GM19351 (cell line): ENCODE data around the gene HSPA6.
"Not testable (repeated sequence)": the region's sequence is repeated elsewhere in the genome, so short reads cannot be mapped to it uniquely, and the experiment has no call there.

Experiments used
- ATAC-seq: cut with Tn5 transposase; IDR thresholded peaks from one replicate; pipeline ENCODE4 v1.9.1; 2021; ENCODE audit warnings: mild to moderate bottlenecking, moderate library complexity; ENCODE audit not compliant: unreplicated experiment

The HSPA6 gene

DNA sequence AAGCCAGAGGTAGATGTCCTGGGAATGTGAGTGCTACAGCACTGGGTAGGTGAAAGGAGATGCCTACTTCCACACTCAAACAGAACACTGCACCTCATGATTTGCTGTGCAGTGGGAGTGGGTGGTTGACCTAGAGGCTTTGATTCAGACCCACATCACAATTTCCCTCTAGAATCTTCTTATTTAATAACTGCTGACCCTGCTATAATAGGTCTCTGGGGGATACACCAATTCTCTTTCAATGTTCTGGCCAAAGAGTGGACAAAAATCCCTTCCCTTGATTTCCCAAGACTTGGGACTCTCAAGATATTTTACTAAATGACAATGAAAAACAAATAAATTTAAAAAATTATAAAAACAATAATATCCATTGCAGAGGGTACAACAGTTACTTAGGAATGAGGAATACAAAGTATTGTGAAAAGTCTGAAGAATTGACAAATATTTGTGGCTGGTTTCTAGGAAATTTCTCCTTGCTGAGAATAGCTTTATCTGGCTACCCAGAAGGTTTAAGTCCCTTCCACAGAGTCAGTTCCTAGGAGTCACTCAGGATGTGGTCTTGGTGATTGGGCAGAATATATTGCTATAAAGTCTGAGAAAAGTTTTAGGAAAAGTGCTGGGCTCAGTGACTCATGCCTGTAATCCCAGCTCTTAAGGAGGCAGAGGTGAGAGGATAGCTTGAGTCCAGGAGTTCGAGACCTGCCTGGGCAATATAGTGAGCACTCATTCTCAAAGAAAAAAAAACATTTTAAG is 21.5 kb upstream of the HSPA6 start:
- no peak for ATAC-seq

DNA sequence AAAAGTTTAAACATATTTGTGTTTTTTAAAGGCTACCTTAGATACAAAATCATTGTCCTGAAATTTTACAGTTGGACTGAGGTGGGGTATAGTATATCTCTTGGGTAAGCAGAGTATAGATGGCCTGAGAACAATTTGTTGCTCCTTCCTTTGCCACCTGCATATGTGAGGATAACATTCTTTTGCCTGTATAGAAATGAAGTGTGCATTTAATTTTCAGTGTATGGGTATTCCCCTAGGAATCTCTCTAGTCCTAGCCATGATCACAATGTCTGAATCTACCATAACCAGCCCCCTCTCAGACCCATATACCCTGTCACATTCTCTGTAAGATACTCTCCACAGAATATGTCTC is 21.0 kb upstream of the HSPA6 start:
- ATAC-seq = no peak

DNA sequence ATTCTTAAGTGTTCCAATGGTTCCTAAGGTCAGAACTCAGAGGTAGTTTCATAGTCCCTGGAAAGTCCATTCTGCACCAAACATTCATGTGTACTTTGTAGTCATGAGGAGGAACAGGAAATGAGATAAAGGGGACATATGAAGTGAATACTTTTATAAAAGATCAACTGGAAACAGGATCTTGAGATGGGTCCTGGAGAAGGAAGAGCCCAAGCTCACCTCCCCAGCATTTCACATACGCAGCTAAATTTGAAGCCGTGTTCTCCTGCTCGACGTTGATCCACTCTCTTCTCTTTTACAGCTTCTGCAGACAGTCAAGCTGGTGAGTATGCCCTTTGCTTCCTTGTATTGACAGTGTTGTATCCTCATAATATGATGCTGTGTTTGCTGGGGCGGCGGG is 18.7 kb upstream of the HSPA6 start:
- ATAC-seq = no peak

DNA sequence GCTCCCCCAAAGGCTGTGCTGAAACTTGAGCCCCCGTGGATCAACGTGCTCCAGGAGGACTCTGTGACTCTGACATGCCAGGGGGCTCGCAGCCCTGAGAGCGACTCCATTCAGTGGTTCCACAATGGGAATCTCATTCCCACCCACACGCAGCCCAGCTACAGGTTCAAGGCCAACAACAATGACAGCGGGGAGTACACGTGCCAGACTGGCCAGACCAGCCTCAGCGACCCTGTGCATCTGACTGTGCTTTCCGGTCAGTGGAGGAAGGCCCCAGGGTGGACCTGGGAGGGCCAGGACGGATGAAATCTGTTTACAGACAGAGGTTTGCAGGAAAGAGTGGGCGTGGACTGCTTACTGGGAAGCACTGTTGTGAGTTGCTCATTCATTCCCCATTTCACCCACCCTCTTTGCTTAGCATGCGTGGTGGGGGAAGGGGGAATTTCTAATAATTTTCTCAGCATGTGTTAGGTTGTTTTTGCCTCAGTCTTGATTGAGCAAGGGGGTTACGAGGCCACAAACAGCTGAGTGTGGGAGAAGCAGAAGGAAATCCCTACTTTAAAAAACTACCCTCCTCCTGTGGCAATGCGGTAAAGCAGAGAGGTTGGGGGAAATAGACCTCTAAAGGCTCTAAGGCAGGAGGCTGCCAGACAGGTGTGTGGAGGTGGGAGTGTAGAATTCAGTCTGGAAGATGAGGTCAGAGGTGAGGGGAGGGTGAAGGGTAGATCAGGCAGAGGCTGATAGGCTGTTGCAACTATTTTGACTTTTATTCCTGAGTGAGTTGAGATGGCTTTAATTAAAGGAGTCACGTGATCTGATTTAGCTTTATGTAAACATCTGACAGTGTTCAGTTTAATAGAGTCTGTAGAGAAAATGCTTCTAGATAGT is 17.8 kb upstream of the HSPA6 start:
- no peak for ATAC-seq

DNA sequence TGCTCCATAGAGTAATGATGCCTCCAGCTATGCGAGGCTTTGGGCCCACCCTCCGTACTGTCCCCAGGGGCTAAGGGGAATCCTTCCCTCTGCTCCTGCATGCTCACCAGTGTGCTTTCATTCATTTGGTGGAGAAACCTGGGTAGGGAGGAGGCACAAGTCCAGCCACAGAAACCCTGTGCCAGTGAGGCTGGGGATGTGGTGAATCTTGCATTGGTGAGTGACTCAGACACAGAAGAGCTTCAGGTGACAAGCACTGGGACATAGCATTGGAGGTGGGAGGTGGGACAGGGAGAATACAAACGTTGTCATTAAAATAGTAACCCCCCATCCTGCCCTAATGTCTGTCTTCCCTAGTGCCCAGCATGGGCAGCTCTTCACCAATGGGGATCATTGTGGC is 13.9 kb upstream of the HSPA6 start:
- ATAC-seq = no peak

DNA sequence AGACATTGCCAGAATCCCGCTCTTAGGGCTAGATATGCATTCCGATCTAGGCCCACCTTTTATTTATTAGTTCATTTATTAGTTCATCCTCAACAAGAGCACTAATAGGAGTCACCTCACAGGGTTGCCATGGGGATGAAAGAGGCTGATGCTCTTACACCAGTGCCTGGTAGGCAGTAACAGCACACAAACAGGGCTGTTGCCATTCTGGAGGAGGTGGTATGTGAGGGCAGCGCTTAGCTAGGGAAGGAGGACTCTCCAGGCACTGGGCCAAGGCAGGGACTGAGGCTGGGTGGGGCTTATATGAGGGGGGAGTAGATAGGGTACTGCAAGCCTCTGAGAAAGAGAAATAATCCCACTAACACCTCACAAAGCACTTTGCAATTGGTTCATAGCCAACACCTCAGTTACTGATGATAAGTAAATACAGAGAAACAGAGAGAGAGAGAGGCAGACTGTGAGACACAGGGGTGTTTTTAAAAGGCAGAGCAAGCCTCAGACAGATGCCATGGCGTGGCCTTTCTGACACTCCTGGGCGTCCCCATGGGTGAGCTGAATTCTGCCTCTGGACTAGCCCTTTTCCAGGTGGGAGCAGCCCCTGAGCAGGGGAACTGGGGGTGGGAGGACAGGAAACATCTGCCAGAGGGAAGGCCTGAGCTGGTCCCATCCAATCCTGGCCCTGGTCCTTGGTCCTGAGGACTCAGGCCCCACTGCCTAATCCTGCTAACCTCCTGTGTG is 13.2 kb upstream of the HSPA6 start:
- no peak for ATAC-seq

DNA sequence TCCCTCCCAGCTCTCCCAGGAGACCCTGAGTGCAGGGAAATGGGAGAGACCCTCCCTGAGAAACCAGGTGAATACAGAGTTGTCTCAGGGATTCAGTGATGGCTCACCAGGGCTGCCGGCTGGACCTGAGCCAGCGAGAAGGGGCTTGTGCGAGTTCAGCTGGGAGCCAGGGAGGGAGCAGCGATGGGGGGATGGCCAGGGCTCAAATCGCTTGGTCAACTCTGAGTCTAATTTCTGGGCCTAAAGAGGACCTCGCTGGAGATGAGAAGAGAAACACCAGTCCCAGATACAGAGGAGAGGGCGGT is 12.6 kb upstream of the HSPA6 start:
- ATAC-seq = no peak

DNA sequence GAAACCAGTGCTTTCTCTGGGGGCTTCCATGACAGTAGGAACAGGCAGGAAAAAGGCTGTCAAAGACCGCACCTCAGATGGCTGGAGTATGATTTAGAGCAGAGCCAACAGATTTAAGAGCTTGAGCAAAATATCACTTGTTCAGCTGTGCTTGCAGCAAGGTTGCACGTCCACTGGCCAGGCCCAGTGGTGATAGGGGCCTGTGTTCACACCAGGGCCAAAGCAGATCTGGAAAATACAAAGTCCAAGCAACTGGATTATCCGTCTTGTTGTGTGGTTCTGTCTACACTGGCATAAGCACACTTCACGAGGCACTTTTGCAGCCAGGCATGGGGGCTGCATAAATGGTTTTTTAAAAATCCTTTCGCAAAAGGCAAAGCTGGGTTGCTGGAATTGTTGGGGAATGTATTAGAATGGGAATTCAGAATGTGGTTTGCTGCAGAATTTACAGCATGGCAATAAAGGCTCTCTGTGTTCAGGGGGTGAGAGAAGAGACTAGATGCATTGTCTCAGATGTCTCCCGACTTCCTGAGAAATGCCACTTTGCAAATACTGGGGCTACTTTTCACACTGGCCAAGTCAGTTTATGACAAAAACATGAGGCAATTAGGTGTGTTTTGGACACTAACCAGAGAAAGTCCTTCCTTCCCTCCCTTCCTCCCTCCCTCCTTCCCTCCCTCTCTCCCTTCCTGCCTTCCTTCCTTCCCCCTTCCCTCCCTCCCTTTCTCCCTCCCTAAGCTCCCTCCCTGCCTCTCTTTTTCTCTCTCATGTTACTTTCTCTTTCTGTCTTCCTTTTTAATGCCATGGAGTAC is 11.5 kb upstream of the HSPA6 start:
- not testable (repeated sequence) for ATAC-seq

DNA sequence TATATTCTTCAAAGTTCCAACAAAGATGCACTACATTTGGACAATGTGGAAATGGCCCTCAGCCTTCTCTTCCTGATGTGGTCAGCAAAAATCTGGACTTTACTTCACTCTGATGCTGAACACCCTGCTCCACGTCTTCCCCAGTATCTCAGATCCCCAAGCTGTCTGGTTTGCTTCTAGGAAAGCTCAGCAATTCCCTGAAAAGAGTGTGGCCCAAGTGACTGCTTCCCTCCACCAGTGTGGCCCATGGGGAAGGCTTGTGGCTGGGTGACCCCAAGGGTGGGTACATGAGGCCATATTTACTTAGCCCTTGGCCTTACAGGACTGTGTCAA is 10.9 kb upstream of the HSPA6 start:
- not testable (repeated sequence) for ATAC-seq

DNA sequence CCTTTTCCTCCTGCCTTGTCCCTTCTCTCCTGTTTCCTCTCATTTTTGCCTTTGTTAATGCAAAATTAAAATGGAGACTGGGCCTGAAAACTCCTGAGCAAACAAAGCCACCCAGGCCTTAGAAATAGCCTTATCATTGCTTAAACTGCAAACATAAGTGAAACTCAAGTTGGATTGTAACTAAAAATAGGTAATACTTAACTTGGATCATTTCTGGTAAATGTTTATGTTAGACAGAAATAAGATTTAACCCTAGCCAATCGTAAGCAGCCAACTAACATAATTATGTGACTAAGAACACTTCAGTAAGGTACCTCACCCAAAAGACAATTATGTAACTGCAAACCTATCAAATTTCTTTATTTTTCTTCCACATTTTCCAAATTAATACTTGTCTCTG is 10.4 kb upstream of the HSPA6 start:
- ATAC-seq = not testable (repeated sequence)

DNA sequence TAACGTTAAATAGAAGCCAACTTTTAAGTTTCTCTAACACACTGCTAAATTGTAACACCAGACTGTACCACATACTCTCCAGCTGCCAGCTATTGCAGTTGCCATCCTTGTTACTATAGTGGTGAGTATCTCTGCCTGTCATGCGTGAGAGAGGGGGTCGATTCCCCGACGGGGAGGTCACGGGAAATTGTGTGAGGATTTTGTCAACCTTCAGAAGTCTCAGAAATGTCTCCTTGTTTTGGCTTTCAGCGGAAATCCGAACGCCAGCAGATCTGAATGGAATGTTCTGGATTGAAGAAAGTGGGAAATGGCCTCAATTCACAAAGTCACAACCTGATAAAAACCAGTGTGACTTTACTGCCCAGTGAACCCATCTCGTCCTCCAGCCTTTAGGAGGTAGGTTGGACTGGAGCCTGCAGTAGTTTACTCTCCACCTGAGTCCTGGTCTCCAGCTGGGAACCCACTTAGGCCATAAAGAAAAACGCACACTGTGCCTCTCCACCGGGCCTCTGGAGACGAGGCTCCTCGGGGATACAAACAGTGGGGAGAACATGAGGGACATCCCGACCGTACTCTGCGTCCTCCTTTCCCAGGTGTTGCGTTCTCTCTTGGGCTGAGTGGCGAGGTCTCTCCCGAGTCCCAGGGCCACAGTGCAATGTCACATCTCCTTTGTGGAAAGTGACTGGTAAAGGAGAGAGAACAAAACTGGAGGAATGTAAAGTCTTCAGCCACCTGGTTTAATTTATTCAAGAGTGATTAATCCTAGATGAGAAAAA is 1.1 kb upstream of the HSPA6 start:
- ATAC-seq = not testable (repeated sequence)

DNA sequence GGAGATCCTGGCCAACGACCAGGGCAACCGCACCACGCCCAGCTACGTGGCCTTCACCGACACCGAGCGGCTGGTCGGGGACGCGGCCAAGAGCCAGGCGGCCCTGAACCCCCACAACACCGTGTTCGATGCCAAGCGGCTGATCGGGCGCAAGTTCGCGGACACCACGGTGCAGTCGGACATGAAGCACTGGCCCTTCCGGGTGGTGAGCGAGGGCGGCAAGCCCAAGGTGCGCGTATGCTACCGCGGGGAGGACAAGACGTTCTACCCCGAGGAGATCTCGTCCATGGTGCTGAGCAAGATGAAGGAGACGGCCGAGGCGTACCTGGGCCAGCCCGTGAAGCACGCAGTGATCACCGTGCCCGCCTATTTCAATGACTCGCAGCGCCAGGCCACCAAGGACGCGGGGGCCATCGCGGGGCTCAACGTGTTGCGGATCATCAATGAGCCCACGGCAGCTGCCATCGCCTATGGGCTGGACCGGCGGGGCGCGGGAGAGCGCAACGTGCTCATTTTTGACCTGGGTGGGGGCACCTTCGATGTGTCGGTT is 477 bp downstream of the HSPA6 start:
- ATAC-seq = peak; percentile 41

DNA sequence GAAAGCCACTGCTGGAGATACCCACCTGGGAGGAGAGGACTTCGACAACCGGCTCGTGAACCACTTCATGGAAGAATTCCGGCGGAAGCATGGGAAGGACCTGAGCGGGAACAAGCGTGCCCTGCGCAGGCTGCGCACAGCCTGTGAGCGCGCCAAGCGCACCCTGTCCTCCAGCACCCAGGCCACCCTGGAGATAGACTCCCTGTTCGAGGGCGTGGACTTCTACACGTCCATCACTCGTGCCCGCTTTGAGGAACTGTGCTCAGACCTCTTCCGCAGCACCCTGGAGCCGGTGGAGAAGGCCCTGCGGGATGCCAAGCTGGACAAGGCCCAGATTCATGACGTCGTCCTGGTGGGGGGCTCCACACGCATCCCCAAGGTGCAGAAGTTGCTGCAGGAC is 981 bp downstream of the HSPA6 start:
- ATAC-seq = not testable (repeated sequence)

DNA sequence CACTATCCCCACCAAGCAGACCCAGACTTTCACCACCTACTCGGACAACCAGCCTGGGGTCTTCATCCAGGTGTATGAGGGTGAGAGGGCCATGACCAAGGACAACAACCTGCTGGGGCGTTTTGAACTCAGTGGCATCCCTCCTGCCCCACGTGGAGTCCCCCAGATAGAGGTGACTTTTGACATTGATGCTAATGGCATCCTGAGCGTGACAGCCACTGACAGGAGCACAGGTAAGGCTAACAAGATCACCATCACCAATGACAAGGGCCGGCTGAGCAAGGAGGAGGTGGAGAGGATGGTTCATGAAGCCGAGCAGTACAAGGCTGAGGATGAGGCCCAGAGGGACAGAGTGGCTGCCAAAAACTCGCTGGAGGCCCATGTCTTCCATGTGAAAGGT is 1.6 kb downstream of the HSPA6 start:
- ATAC-seq = not testable (repeated sequence)

DNA sequence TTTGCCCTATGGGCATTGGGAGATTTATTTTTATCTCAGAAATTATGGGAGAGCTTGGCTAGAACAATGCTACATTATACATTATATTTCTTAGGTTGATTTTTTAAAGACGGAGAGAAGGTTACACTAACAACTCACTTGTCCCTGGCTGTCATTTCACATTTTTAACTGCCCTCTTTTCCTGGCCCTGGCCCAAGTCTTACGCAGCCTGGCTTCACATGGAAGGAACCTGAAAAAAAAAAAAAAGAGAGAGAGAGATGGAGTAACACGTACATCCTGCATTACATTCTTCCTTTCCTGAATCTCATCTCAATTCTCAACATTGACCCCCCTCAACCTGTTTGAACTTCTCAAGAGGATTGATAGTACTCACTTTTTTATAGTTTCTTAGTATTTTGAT is 4.2 kb downstream of the HSPA6 start:
- not testable (repeated sequence) for ATAC-seq

DNA sequence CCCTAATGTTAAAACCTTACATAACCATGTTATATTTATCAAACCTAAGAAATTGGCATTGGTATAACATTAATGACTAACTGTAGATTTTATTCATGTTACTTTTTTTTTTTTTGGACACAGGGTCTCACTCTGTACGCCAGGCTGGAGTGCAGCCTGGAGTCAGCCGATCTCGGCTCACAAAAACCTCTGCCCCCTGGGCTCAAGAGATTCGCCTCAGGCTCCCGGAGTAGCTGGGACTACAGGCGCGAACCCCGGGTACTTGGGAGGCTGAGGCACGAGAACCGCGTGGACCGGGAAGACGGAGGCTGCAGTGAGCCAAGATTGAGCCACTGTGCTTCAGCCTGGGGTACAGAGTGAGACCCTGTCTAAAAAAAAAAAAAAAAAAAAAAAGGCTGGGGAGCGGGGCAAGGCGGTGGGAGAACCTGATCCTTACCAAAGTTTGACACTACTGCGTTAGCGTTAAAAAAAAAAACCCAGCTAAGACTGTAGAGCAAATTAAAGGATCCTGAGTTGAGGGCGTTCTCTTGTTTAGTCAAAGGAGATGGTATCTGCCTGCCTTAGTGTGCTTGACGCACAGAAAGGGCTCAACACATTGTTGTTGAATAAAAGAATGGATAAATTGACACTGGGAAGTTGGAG is 5.2 kb downstream of the HSPA6 start:
- ATAC-seq = not testable (repeated sequence)

DNA sequence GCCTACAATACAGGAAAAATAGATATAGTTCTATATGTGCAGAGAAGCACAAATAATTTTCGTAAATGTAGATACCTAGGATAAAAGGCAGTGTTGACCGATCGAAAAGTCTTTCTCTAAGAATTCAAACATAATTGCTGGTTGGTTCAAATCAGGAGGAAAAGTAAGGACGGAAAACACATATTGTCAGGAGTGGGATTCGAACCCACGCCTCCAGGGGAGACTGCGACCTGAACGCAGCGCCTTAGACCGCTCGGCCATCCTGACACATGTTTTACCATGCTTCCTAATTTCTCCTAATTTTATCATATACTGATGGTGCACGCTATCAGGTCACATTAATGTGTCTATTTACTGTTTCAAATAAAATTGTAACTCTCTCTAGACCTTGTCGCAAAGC is 5.8 kb downstream of the HSPA6 start:
- peak; percentile 39 for ATAC-seq

DNA sequence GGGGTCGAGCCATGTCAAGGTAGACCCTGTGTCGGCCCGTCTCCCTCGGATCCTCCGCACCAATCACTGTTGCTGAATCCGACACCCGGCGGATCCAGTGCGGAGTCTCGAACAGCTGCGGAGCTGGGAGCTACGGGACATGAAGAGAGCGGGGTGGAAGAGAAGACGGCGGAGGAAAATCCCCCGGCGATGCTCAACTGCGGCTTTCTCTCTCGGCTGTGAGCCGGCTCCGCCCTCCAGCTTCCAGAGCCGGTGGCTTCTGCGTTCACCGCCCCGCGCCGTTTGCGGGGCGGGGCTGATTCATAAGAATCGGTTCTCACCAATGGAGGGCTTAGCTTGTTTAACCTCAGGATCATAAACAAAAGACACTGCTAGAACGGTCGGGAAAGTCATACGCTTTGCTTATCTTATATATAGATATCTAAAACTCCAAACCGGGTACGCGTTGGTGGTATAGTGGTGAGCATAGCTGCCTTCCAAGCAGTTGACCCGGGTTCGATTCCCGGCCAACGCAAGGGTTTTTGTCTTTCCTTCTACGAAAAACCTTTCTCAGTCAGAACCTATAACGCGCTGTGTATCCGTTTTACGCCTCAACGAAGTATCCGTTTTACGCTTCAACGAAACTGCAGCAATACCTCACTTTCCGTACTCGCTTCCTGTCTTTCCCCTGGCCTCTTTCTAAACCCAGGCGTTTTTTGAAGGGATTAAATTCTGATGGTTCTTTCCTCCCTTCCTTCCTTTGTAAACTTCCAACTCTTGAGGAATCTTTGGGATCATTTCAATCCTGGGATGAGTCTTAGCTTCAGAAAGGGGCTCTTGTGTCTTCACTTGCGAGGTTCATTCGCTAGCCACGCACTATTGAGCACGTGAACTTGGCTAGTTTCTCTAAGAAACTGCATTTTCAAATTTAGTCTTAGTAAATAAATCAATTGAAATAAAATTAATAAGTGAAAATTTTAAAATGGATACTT is 6.6 kb downstream of the HSPA6 start:
- ATAC-seq = peak; percentile 66
